OCI-LY1 (cell line): ENCODE measurements around the gene SMARCC2.

Experiments used
- H2AFZ ChIP-seq: fragments of 200-600 bp; sonication (generic), shearing (Covaris generic); 2 replicates; pipeline ENCODE4 v1.6.0; 2014; ENCODE audit warnings: antibody characterized with exemption, mild to moderate bottlenecking, low read length
- H3F3A ChIP-seq: fragments of 200-600 bp; sonication (generic), shearing (Covaris generic); 2 replicates; pipeline ENCODE4 v1.6.0; 2014; ENCODE audit warnings: mild to moderate bottlenecking, antibody characterized with exemption, low read length, moderate library complexity; ENCODE audit not compliant: insufficient read depth
- H3K27ac ChIP-seq: fragments of 200-600 bp; sonication (generic); 2 replicates; pipeline ENCODE4 v1.5.1; 2014; ENCODE audit warnings: low read length, mixed run types, mild to moderate bottlenecking, low read depth; ENCODE audit not compliant: poor library complexity, severe bottlenecking
- H3K27me3 ChIP-seq: fragments of 200-600 bp; sonication (generic); 2 replicates; pipeline ENCODE4 v1.6.0; 2014; ENCODE audit warnings: antibody characterized with exemption, mild to moderate bottlenecking, low read length, moderate library complexity; ENCODE audit not compliant: insufficient read depth
- H3K36me3 ChIP-seq: fragments of 200-600 bp; sonication (generic); 2 replicates; pipeline ENCODE4 v1.6.1; 2014; ENCODE audit warnings: mild to moderate bottlenecking, antibody characterized with exemption, low read length, moderate library complexity, mixed read lengths; ENCODE audit not compliant: insufficient read depth
- H3K4me1 ChIP-seq: fragments of 200-600 bp; sonication (generic); 2 replicates; pipeline ENCODE4 v1.5.1; 2014; ENCODE audit warnings: mild to moderate bottlenecking, low read length, moderate library complexity; ENCODE audit not compliant: insufficient read depth, severe bottlenecking
- H3K4me2 ChIP-seq: fragments of 200-600 bp; sonication (generic), shearing (Covaris generic); 2 replicates; pipeline ENCODE4 v1.6.1; 2014; ENCODE audit warnings: low read length
- H3K4me3 ChIP-seq: fragments of 200-600 bp; sonication (generic); 2 replicates; pipeline ENCODE4 v1.5.1; 2014; ENCODE audit warnings: low read length, low read depth, mild to moderate bottlenecking, mixed read lengths; ENCODE audit not compliant: poor library complexity, severe bottlenecking
- H3K79me2 ChIP-seq: fragments of 200-600 bp; shearing (Covaris generic); 2 replicates; pipeline ENCODE4 v1.6.1; 2016; ENCODE audit warnings: mixed run types, low read length, mixed read lengths; ENCODE audit not compliant: insufficient read depth
- H3K9ac ChIP-seq: fragments of 200-600 bp; sonication (generic), shearing (Covaris generic); 2 replicates; pipeline ENCODE4 v1.6.1; 2014; ENCODE audit warnings: mild to moderate bottlenecking, low read length, mixed read lengths
- H3K9me2 ChIP-seq: fragments of 200-600 bp; sonication (generic), shearing (Covaris generic); 2 replicates; pipeline ENCODE4 v1.6.1; 2014; ENCODE audit warnings: low read depth, mild to moderate bottlenecking, low read length, mixed read lengths
- H3K9me3 ChIP-seq: fragments of 200-600 bp; shearing (Covaris generic); 2 replicates; pipeline ENCODE4 v1.6.1; 2014; ENCODE audit warnings: low read length, mixed read lengths
- H4K20me1 ChIP-seq: fragments of 200-600 bp; sonication (generic), shearing (Covaris generic); 2 replicates; pipeline ENCODE4 v1.6.0; 2016; ENCODE audit warnings: mild to moderate bottlenecking, low read length; ENCODE audit not compliant: insufficient read depth
- CTCF ChIP-seq: fragments of 200-600 bp; sonication (generic), shearing (Covaris generic); IDR thresholded peaks from 2 replicates; pipeline ENCODE4 v1.5.1; 2017; ENCODE audit warnings: mild to moderate bottlenecking, antibody characterized with exemption, low read length, moderate library complexity, mixed read lengths
- EZH2 ChIP-seq: fragments of 200-600 bp; sonication (generic), shearing (Covaris generic); IDR thresholded peaks from 2 replicates; pipeline ENCODE4 v1.8.0; 2017; ENCODE audit warnings: borderline replicate concordance, mixed run types, mild to moderate bottlenecking, antibody characterized with exemption, low read length, moderate library complexity, mixed read lengths

Gene SMARCC2

DNA sequence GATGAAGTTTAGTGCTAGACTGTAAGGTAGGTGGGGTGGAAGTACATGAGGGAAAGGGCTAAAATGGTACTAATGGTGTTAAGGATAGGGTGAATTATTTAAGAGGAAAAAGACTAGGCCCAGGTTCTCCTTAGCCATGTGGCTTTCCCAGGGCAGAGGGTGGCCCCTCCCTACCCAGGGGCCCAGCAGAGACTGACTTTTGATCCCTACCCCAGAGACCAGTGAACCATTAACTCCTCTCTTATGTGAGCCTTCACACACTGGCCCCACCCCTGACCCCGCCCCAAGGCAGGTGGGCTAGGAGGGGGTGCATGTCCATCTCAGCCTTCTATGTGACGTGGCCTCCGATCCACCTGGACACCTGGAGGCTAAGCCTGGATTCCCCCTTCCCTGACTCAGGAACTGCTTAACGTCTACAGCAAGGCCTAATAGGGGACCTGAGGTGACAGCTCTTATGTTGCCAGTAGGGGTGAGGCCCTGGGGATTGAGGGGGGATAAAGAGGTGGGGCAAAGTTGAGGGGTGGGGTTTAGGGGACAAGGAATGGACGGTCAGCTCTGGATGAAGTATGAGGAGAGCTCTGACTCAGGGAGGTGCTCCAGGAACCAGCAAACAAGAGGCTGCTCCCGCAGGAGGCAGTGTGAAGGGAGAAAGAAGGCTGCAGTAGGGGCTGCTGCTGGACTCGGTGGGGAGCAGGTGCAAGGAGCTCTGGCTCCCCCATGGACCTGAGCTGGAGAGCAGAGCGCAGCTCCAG lies 41.3 kb upstream of the SMARCC2 start:
- no peaks in the 10 kb centered on the region for H3K27me3 ChIP-seq
- no peak overlapping the region for H3K9ac ChIP-seq
- H2AFZ ChIP-seq = no peak overlapping the region
- TF ChIP-seq EZH2 = no peak
- no peak for TF ChIP-seq CTCF
- no peaks in the 10 kb centered on the region for H3K9me2 ChIP-seq
- no peak overlapping the region for H3K4me2 ChIP-seq
- H3K36me3 ChIP-seq = no peaks in the 10 kb centered on the region
- H3K79me2 ChIP-seq = no peaks in the 10 kb centered on the region
- H3K9me3 ChIP-seq = no peaks in the 10 kb centered on the region
- no peaks in the 10 kb centered on the region for H3K4me1 ChIP-seq
- no peaks in the 10 kb centered on the region for H3F3A ChIP-seq
- H3K27ac ChIP-seq = no peak overlapping the region
- no peak overlapping the region for H3K4me3 ChIP-seq
- H4K20me1 ChIP-seq = no peaks in the 10 kb centered on the region

DNA sequence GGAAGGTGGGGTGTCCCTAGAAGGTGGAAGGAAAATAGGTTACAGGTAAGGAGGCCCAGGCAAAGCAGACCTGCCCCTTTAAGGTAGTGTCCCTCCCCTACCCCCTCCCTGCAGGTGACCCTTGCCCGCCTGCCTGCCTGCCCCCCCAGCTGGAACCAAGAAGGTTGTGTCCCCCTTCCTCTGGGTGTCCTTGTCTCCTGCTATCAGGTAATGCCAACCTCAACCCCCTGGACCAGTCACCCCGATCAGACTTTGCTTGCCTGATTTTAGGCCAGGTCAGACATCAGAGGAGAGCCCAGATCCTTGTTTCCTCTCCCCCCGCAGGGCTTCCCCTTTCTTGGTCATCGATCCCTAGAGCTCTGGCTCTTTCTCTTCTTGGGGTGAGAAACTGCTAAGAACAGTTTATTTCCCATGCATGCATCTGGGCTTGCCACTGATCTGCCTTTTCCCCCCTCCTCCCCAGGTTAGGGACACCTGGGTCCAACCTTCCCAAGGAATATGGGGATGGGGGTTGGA lies 40.7 kb upstream of the SMARCC2 start, which contains the start of gene SLC39A5:
Gene SLC39A5, plus strand, starts transcription at position 136 of the 516 bp plus-strand sequence. CDS start 1,224 bp downstream, outside the sequence.
- no peak for TF ChIP-seq EZH2
- TF ChIP-seq CTCF = no peak
- H2AFZ ChIP-seq = no peak within 1 kb of the TSS
- H3K4me2 ChIP-seq = no peak within 1 kb of the TSS
- no peaks in the 10 kb centered on the region for H4K20me1 ChIP-seq
- H3K9ac ChIP-seq = no peak within 1 kb of the TSS
- H3K9me2 ChIP-seq = no peaks in the 10 kb centered on the region
- no peak within 1 kb of the TSS for H3K27ac ChIP-seq
- H3K79me2 ChIP-seq = no peaks in the 10 kb centered on the region
- H3K9me3 ChIP-seq = no peaks in the 10 kb centered on the region
- no peaks in the 10 kb centered on the region for H3K36me3 ChIP-seq
- no peaks in the 10 kb centered on the region for H3K27me3 ChIP-seq
- no peaks in the 10 kb centered on the region for H3F3A ChIP-seq
- peaks cover 5% of the 10 kb centered on the region for H3K4me1 ChIP-seq
- no peak within 1 kb of the TSS for H3K4me3 ChIP-seq

DNA sequence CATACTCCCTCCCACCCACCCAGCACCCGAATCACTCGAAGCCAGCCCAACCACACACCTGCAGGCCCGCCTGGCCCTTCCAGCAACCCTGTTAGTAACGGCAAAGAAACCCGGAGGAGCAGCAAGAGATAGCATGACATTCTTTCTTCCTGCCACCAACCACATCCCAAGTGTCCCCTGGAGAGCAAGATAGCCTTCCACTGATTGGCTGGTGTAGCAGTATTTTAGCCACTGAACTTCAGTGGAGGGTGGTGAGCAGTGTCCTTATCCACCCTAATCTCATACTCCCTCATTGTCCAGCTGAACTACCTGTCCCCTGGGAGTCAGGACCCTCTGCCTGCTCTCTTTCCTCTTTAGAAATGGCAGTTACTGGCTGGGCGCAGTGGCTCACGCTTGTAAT lies 39.8 kb upstream of the SMARCC2 start:
- Histone ChIP-seq H4K20me1 (no peaks in the 10 kb centered on the region), H2AFZ (no peak overlapping the region), H3K27me3 (no peaks in the 10 kb centered on the region), H3K4me2 (no peak overlapping the region), H3K27ac (no peak overlapping the region), H3F3A (no peaks in the 10 kb centered on the region), H3K9me2 (no peaks in the 10 kb centered on the region), H3K9me3 (no peaks in the 10 kb centered on the region), H3K4me3 (no peak overlapping the region), H3K79me2 (no peaks in the 10 kb centered on the region), H3K9ac (no peak overlapping the region), H3K4me1 (peaks cover 12% of the 10 kb centered on the region), H3K36me3 (no peaks in the 10 kb centered on the region)
- TF ChIP-seq CTCF = no peak
- TF ChIP-seq EZH2 = no peak
